Globus pallidus (tissue), 1 donor: ENCODE results near the gene PIGK.

ENCODE experiments used
- DNase-seq: peaks from one replicate; pipeline ENCODE4 v3.0.0-alpha.2; 2015; ENCODE audit warnings: low spot score

The PIGK gene

GRCh38 chr1:77096496-77097255, 122.6 kb downstream of the PIGK start:
- no peak for DNase-seq

GRCh38 chr1:77095236-77095635, 124.0 kb downstream of the PIGK start:
- DNase-seq: no peak

GRCh38 chr1:77089756-77090155, 129.5 kb downstream of the PIGK start:
- DNase-seq: no peak

- no peak for DNase-seq
Observed at GRCh38 chr1:77085109-77085508, 134.1 kb downstream of the PIGK start.

GRCh38 chr1:77084457-77084856, 134.8 kb downstream of the PIGK start:
- DNase-seq: no peak

- DNase-seq: no peak
Observed at GRCh38 chr1:77081834-77082233, 137.4 kb downstream of the PIGK start.

GRCh38 chr1:77076759-77077158, 142.5 kb downstream of the PIGK start:
- no peak for DNase-seq

GRCh38 chr1:77068013-77068412, 151.2 kb downstream of the PIGK start:
- DNase-seq: no peak

GRCh38 chr1:77065693-77066342, 153.4 kb downstream of the PIGK start:
- DNase-seq: no peak

- no peak for DNase-seq
Observed at GRCh38 chr1:77064246-77064645, 155.0 kb downstream of the PIGK start.

GRCh38 chr1:77063118-77063517, 156.1 kb downstream of the PIGK start:
- DNase-seq: no peak

- DNase-seq: no peak
Observed at GRCh38 chr1:77061162-77061561, 158.1 kb downstream of the PIGK start.

GRCh38 chr1:77060000-77060399, 159.2 kb downstream of the PIGK start:
- DNase-seq: no peak

- no peak for DNase-seq
Observed at GRCh38 chr1:77057994-77058585, 161.1 kb downstream of the PIGK start.

- no peak for DNase-seq
Observed at GRCh38 chr1:77056525-77056924, 162.7 kb downstream of the PIGK start.

- no peak for DNase-seq
Observed at GRCh38 chr1:77051425-77051824, 167.8 kb downstream of the PIGK start.

- DNase-seq: no peak
Observed at GRCh38 chr1:77048615-77049005, 170.6 kb downstream of the PIGK start.

- DNase-seq: no peak
Observed at GRCh38 chr1:77047978-77048614, 171.1 kb downstream of the PIGK start.

GRCh38 chr1:77047575-77047974, 171.7 kb downstream of the PIGK start:
- DNase-seq: no peak

GRCh38 chr1:77044133-77044849, 174.9 kb downstream of the PIGK start:
- DNase-seq: no peak

- no peak for DNase-seq
Observed at GRCh38 chr1:77040826-77041225, 178.4 kb downstream of the PIGK start.

- no peak for DNase-seq
Observed at GRCh38 chr1:77039739-77040138, 179.5 kb downstream of the PIGK start.
